Measurements from ENCODE around the gene MCC.

DNA sequence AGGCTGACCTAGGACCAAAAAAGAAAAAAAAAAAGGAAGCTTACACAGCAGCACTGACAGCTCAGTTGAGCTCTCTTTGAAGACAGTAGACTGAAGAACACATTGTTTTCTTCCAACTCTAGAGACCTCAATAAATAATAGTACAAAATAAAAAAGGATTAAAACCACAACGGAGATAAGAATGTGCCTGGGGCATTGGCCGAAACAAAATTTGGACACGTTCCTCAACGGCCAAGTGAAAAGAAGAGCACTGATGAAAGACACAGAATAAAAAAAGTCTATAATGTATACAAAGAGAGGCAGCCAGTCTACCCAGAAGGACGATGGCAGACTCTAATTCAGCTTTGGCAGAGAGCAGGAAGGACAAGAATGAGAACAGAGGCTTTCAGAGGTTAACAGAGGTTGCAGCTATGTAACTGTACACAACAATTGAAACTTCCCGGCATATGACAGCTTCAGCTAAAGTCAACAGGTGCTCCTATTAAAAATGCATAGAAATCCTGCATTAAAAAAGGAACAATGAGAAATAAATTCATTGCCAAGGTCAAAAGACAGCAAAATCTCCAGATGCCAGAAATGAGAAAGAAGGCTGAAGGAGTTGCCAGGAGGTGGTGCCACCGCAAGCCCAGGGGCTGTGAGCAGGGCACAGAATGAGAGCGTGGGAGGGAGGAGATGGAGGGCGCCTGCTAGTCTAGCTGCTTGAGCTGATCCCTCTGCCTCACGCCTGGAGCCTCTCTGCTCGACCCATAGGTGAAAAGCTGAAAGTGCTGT lies 397.7 kb downstream of the MCC start:
- no peak for TF ChIP-seq POLR2A (IDR thresholded peaks at IDR 0.05)
- TF ChIP-seq, protein P1, sequence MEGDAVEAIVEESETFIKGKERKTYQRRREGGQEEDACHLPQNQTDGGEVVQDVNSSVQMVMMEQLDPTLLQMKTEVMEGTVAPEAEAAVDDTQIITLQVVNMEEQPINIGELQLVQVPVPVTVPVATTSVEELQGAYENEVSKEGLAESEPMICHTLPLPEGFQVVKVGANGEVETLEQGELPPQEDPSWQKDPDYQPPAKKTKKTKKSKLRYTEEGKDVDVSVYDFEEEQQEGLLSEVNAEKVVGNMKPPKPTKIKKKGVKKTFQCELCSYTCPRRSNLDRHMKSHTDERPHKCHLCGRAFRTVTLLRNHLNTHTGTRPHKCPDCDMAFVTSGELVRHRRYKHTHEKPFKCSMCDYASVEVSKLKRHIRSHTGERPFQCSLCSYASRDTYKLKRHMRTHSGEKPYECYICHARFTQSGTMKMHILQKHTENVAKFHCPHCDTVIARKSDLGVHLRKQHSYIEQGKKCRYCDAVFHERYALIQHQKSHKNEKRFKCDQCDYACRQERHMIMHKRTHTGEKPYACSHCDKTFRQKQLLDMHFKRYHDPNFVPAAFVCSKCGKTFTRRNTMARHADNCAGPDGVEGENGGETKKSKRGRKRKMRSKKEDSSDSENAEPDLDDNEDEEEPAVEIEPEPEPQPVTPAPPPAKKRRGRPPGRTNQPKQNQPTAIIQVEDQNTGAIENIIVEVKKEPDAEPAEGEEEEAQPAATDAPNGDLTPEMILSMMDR (IDR thresholded peaks at IDR 0.05), result no peak

All from ovary (tissue), 3 donors.